Measurements from ENCODE around the gene LY6G6C.

LY6G6C gene, protein sequence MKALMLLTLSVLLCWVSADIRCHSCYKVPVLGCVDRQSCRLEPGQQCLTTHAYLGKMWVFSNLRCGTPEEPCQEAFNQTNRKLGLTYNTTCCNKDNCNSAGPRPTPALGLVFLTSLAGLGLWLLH

GRCh38 chr6:31721351-31722020, at the start of gene LY6G6C:
TSS of gene LY6G6C (minus strand) at chr6:31721746. CDS start at chr6:31721679, 67 bp downstream.
- no peak for DNase-seq

- DNase-seq: no peak
These were observed 49.3 kb upstream of the LY6G6C start for GRCh38 chr6:31770860-31771259.

DNA sequence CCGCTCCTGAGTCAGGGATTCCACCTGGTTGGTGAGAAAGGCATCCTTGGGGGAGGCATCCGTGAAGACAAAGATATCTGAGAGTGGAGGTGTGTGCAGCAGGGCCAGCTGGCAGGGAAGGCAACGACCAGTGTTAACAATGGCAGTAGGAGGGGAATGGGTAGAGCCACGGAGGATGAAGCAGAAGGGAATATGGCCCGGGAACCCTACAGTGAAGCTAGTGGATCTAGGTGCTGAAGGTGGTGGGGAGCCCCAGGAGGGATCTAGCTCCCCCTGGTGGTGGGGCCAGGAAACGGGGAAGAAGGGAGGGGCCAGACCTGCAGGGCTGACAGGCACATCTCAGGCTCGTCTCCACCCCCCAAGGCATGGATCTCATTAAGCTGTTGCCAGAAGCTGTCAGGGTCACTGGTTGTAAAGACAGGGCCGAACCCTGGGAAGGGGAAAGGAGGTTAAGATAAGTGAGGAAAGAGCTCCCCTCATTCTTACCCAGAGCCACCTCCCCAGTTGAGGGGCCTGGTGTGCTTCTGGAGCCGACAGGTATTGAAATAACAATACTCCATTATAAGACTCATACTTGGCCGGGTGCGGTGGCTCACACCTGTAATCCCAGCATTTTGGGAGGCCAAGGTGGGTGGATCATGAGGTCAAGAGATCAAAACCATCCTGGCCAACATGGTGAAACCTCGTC, 48.3 kb upstream of the LY6G6C start:
- peak; percentile 93 for DNase-seq

DNA sequence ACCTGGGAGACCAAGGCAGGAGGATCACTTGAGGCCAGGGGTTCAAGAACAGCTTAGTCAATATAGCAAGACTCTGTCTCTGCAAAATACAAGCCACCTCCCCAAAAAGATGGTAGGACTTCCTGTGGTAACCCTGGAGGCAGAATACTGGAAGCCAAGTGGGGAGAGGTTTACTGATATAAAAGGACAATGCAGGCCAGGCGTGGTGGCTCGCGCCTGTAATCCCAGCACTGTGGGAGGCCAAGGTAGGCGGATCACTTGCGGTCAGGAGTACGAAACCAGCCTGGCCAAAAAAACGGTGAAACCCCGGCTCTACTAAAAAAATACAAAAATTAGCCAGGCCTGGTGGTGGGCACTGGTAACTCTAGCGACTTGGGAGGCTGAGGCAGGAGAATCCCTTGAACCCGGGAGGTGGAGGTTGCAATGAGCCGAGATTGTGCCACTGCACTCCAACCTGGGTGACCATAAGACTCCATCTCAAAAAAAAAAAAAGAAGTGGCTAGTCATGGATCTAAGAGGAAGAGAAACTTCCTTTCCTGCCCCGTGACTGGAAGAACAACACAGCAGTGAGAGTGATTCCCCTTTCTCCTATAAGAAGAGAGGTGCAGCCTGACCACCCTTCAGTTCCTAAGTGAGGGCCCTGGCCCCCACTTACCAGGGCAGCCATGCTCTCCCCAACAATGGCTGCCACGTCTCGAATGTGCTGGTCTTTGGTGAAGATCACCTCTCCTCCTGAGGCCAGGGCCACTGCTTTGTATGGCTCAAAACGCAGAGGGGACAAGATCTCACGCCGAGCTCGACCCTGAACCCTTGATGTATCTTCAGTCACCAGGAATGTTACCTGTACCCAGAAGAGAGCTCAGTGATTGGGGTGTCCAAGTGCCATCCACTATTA, 47.1 kb upstream of the LY6G6C start:
- no peak for DNase-seq

GRCh38 chr6:31767096-31767645, 45.6 kb upstream of the LY6G6C start:
- DNase-seq: no peak

DNA sequence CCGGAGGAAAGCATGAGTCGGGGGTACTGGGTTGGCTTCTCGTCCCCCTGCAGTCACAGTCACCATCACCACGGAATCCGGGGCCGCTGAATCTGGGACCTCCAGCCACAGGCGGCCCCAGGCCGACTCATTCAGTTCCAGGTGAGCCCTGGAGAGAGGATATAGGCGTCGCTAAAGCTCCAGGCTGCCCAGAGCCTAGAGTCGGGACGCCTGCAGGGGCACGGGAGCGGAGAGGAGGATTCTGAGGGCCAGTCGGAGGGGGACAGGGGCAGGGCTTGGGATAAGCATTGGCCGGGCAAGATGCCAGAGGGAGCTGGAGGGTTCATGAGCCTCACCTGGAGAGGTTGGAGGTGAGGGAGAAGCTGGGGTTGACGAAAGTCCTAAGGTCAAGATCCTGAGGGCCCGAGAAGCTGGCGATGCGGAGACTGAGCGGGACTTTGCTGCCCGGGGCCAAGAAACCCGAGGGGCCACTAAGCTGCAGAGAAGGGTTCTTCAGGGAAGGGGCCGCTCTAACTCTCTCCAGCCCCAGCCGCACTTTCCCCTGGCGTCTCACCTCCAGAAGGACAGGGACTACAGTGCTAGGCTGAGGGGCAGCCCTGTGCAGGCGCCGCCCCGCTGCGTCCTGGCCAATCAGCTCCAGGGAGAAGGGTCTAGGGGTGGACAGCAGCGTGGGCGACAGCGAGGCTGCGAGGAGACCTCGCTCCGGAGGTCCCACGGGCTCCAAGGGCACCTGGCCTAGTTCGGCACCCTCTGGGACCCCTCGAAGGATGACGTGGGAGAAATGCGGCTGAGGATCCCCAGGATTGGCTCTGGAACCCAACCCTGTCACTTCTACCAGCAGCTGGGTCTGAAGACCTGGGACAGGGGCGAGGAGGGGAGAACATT, 44.6 kb upstream of the LY6G6C start:
- no peak for DNase-seq

DNA sequence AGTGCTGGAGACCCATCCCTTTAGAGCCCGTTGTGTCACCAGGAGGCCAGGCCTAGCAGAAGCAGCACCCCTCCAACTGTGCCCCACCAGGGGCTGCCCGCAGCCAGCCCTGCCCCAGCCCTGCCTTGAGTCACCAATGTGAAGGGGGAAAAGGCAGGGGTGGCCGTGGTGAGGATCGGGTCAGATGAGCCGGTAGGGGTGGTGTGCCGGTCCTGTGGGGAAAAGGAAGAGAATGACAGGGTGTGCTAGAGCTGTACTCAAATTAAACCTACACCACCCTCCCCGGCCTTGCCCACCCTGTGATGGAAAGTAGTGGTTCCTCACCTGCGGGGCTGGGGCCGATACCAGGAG, 44.0 kb upstream of the LY6G6C start:
- DNase-seq: no peak

- DNase-seq: no peak
These were observed 42.7 kb upstream of the LY6G6C start for GRCh38 chr6:31764198-31764597.

- no peak for DNase-seq
These were observed 42.0 kb upstream of the LY6G6C start for GRCh38 chr6:31763619-31763940.

DNA sequence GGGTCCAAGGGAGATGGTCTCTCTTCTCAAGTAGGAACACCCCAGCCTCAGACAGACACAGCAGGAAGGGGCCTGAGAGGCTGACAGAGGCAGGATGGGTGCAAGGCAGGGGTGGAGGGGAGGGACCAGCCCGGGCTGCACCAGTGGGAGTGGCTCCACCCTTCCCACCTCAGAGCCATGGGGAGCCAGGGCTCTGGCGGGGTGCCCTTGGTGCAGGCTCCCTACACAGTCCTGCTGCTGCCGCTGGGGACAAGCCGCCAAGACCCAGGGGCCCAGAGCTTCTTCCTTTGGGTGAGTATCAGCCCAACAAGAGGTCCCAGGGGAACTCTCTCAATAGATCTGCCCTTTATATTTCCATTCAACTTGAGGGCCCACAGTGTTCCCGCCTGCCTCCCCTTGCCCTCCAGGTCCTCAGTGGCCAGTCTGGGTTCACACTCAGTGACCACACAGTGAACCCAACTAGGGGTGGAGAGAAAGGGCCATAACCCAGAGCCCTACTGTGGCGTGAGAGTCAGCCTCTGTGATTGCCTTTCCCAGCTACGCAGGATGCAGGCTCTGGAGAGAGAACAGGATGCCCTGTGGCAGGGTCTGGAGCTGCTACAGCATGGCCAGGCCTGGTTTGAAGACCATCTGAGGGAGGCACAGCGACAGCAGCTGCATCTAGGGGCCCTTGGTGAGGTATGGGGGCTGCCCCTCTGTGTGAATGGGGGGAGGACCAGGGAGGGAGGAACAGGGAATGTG, 41.5 kb upstream of the LY6G6C start:
- no peak for DNase-seq

DNA sequence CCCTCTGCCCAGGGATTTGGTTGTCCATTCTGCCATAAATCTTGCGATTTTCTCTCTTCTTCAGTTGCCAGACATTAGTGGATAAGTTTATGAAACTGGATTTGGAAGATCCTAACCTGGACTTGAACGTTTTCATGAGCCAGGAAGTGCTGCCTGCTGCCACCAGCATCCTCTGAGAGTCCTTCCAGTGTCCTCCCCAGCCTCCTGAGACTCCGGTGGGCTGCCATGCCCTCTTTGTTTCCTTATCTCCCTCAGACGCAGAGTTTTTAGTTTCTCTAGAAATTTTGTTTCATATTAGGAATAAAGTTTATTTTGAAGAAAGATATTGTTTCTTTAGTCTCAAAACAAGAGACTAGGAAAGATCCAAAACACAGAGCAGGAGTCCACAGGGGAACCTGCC, 40.8 kb upstream of the LY6G6C start, which contains the start of gene SAPCD1:
TSS of gene SAPCD1 (plus strand) at position 301 of the 400 bp plus-strand sequence. CDS start 399 bp downstream, outside the sequence.
- no peak for DNase-seq

DNA sequence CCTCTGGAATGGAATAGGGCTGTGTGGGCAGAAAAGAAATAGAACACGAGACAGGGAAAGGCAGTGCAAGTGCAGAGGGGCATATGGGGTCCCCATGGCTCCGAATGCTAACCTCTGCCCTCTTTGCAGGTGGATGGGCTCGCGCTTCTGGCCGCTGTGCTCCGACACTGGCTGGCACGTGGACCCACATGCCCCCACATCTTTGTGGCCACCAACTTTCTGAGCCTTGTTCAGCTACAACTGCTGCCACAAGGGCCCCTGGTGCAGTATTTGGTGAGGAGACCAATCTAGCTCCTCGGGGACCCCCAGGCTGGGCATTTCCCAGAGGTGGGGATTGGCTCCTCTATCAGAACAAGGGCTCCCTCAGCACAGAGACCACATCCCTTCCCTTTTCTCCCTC, 39.8 kb upstream of the LY6G6C start:
- no peak for DNase-seq

DNA sequence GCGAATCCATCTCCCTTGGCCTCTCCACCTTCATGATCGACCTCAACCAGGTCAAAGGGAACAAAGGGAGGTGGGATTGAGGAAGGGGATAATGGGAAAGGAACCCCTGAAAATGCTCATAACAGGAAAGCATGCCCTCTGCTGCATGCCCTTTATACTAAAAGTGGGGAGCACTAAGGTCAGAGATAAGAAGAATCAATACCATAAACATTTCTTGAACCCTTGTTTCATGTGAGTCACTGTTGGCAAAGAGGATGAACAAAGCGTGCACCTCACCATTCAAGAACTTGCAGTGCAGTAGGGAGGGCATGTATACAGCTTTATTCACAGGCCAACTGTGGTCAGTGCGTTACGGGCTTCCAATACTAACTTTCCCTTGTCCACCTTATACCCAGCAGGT, 39.2 kb upstream of the LY6G6C start:
- DNase-seq: no peak

GRCh38 chr6:31758281-31758680, 36.7 kb upstream of the LY6G6C start:
- DNase-seq: no peak

DNA sequence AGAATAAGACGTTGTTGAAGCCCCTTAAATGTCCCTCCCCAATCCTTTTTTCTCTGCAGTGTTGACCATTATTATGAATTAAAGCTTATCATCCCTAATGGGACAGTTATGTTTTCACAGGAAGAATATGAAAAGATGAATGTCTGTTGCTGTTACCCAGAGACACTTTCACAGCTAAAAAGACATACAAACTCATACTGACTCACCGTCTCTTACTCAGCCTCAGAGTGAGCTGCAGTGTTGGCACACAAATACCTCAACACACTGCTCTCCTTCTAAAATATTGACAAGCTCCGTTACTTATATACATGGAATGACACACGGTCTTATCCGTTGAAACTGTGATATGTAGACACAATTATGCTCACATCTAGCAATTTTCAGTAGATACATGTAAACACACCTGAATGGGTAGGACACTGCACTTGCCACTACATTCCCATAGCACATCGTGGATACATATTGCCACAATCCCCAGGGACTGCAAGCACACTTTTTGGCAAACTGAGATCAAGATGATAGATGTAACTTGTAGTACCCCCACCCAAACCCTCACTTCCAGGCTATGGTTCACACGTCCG, 31.3 kb upstream of the LY6G6C start:
- no peak for DNase-seq

GRCh38 chr6:31750411-31751022, 29.0 kb upstream of the LY6G6C start:
- no peak for DNase-seq

DNA sequence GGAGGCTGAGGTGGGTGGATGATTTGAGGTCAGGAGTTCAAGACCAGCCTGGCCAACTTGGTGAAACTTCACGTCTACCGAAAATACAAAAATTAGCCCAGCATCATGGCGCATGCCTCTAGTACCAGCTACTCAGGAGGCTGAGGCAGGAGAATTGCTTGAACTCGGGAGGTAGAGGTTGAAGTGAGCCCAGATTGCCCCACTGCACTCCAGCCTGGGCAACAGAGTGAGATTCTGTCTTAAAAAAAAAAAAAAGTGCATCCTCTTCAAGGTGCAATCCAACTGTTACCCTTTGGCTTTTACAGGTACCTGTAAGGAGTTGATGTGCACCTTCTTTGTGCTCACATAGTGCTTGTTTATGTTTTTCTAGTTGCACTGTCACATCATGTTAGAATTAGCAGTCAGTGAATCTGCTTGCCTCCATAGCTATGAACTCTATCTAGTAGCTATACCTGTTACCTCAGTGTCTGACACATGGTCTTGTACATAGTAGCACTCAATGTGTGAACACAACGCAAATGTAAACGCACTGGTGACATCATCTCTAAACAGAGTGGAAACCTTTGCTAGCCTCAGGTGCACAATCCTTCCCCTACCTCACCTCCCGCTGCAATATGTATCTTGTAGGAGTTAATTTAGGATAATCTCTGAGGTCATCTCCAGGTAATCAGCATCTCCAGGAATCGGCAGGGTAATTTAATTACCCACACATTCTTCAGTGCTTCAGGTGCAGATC, 27.9 kb upstream of the LY6G6C start:
- no peak for DNase-seq

GRCh38 chr6:31744422-31744821, 22.9 kb upstream of the LY6G6C start:
- DNase-seq: no peak

DNA sequence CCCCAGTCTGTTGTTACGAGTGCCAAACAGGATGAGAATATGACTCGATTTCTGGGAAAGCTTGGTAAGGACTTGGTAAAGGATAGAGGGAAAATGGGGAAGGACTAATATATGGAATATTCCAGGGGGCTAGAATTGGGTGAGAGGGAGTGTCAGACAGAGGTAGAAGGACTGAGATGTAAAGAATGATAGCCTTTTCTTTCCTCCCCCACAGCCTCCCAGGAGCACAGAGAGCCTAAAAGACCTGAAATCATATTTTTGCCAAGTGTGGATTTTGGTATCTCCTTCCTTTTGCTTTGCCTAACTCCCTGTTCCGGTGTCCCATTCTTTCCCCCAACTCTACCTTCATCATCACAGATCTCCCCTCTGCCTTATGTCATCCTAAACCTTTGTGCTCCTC, 21.3 kb upstream of the LY6G6C start:
- DNase-seq: no peak

- DNase-seq: no peak
These were observed 20.3 kb upstream of the LY6G6C start for GRCh38 chr6:31741815-31742214.

Measured in activated CD8-positive, alpha-beta memory T cell treated with anti-CD3 and anti-CD28 coated beads, Interleukin-2, amount 50 U/mL, for 48 hours (primary cell).